Measurements from ENCODE around the gene PSTPIP1.

DNA sequence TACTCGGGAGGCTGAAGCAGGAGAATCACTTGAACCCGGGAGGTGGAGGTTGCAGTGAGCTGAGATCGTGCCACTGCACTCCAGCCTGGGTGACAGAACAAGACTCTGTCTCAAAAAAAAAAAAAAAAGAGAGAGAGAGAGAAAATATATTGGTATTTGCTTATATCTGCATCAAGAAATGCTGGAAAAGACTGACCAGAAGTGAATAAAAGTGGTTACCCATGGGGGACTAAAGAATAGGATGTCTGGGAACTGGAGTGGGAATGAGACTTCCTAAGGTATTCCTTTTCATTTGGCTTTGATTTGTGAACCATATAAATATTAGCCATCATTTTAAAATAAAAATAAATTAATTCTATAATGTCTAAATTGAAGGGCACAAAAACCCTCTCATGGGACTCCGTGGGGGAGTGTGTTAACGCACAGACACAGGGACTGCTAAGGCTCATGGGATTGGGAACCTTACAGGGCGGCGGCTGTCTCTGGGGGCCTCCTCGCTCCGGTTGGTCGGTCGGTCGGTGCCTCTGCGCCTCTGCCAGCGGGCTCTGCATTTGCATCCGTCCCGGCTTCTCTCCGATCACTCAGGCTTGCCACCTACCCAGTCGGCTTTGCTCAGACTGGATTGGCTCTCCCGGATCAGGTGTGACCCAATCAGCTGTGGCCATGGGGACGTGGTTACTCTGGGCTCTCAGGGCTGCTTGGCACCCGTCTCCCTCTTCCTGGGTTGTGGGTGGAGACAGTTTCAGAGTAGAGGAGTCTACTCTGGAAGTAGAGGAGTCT is 88.6 kb downstream of the PSTPIP1 start:
- no peak for TF ChIP-seq POLR2A (IDR thresholded peaks at IDR 0.05)
- TF ChIP-seq, protein P1, sequence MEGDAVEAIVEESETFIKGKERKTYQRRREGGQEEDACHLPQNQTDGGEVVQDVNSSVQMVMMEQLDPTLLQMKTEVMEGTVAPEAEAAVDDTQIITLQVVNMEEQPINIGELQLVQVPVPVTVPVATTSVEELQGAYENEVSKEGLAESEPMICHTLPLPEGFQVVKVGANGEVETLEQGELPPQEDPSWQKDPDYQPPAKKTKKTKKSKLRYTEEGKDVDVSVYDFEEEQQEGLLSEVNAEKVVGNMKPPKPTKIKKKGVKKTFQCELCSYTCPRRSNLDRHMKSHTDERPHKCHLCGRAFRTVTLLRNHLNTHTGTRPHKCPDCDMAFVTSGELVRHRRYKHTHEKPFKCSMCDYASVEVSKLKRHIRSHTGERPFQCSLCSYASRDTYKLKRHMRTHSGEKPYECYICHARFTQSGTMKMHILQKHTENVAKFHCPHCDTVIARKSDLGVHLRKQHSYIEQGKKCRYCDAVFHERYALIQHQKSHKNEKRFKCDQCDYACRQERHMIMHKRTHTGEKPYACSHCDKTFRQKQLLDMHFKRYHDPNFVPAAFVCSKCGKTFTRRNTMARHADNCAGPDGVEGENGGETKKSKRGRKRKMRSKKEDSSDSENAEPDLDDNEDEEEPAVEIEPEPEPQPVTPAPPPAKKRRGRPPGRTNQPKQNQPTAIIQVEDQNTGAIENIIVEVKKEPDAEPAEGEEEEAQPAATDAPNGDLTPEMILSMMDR (IDR thresholded peaks at IDR 0.05): no peak

Data from right lobe of liver (tissue), 4 donors.